GM12878 (cell line): ENCODE results near the gene DHX30.

Experiments
- CBX5 ChIP-seq: sonication (generic); IDR thresholded peaks from 2 replicates; pipeline ENCODE4 v1.6.1; 2016; ENCODE audit warnings: low read depth, moderate library complexity, mild to moderate bottlenecking, inconsistent platforms
- CHD1 ChIP-seq: IDR thresholded peaks from 2 replicates; pipeline ENCODE4 v1.6.1; 2012; ENCODE audit warnings: low read depth, low read length, improper control_type of control experiment
- EED ChIP-seq: sonication (generic); IDR thresholded peaks from 2 replicates; pipeline ENCODE4 v1.6.1; 2016; ENCODE audit warnings: antibody characterized with exemption, low read depth
- MTA2 ChIP-seq: fragments of 450-650 bp; IDR thresholded peaks from 2 replicates; pipeline ENCODE4 v1.6.1; 2016; ENCODE audit warnings: low read depth, mild to moderate bottlenecking, moderate library complexity
- PBX3 ChIP-seq: IDR thresholded peaks from 2 replicates; pipeline ENCODE4 v1.6.1; 2011; ENCODE audit warnings: mild to moderate bottlenecking, low read depth, low read length, moderate library complexity; ENCODE audit not compliant: insufficient replicate concordance
- POLR2AphosphoS5 ChIP-seq: IDR thresholded peaks from 2 replicates; pipeline ENCODE4 v1.6.1; 2011; ENCODE audit warnings: mild to moderate bottlenecking, low read length, inconsistent platforms
- RAD21 ChIP-seq: IDR thresholded peaks from 2 replicates; pipeline ENCODE4 v1.6.1; 2011; ENCODE audit warnings: mild to moderate bottlenecking, low read depth, low read length, moderate library complexity; ENCODE audit not compliant: insufficient read depth

- TF ChIP-seq PBX3 (no peak), CHD1 (no peak), CBX5 (no peak; the same call in 1 of the 2 replicates), RAD21 (no peak), MTA2 (no peak), EED (no peak), POLR2AphosphoS5 (no peak)
Observed at GRCh38 chr3:47782446-47783308, 20.3 kb upstream of the DHX30 start.
